NCI-H748 (cell line): ENCODE data around the gene RNF180.
A peak's percentile ranks its signal among the peaks of the same experiment; 100 is the strongest.
"Not testable (repeated sequence)": the region's sequence is repeated elsewhere in the genome, so short reads cannot be mapped to it uniquely, and the experiment has no call there.

Experiments used
- DNase-seq: peaks from one replicate; lab custom pipeline; 2025; ENCODE audit not compliant: unreplicated experiment; lab: John Stamatoyannopoulos, UW

Gene RNF180

DNA sequence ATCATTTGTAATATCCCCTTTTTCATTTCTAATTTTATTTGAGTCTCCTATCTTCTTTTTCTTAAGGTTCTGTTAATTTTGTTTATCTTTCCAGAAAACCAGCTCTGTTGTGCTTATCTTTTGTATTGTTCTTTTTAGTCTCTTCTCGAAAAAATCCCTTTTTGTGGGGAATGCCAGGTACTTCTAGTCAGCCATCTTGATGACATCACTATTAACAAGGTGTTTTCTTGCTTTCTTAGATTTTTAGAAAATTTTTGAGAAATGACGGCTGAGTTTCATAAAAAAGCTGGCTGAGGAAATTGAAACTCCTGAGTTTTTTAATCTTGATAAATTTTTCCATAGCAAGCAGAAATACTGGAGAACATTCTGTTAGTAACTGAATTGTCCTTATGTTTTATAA is 10.7 kb downstream of the RNF180 start:
- no peak for DNase-seq

DNA sequence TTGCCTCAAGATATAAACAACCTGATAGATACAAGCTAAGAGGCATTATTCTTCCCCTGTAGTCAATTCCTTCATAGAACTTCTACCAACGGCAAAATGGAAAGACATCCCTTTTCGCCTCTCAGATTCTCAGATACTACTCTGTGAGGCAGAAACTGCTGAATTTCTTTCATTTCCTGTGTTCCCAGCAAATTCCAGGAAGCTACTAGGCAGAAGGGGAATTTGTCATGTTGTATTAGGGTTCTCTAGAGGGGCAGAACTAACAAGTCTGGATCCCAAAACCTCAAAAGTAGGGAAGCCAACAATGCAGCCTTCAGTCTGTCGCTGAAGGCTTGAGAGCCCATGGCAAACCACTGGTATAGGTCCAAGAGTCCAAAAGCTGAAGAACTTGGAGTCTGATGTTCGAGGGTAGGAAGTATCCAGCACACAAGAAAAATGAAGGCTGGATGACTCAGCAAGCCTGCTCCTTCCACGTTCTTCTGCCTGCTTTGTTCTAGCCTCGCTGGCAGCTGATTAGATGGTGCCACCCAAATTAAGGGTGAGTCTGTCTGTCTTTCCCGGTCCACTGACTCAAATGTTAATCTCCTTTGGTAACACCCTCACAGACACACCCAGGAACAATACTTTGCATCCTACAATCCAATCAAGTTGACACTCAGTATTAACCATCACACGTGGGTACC is 15.2 kb downstream of the RNF180 start:
- no peak for DNase-seq

DNA sequence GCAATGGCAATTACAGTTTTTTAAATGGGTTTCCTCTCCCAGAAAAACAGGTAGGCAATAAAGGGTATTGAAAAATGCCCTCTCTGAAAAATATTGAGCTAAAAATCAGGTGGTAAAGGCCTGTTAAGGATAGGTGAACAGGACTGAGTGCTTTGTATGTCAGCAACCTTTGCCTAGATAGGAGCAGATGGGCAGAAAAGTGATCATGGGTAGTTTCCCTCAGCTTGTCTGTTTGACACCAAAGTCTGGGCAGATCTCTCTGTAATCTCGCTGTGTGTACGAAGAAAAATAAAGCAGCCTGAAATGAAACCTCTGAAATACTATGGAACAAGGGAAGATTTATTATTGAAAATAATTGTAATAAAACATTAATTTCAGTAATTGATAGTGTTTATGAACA is 15.8 kb downstream of the RNF180 start:
- no peak for DNase-seq

DNA sequence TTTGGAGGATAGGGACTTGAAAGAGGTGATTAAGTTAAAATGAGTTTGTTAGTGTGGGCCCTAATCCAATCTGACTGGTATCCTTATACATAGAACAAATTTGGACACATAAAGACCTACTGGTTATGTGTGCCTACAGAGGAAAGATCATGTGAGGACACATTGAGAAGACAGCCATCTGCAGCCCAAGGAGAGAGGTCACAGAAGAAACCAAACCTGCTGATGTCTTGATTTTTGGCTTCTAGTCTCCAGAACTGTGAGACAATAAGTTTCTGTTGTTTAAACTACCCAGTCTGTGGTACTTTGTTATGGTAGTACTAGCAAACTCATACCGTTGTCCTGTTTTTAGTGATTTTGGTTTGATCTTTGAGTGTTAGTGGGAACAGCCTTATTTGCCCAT is 18.3 kb downstream of the RNF180 start:
- DNase-seq = no peak

DNA sequence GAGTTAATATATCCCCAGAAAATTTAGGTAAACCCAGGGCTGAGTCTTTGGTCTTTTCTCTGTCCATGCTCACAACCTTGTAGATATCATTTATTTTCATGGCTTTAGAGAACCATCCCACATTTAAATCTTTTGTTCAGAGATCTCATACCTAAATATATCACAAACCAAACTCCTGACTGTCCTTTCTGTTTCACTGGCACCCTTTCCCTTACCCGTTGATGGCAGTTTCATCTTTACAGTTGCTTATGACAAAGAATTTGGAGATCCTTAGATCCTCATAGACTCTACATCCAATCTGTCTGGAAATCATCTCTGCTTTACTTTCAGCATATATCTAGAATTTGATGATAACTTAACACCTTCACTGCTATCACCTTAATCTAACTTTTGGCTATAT is 19.2 kb downstream of the RNF180 start:
- DNase-seq = no peak

DNA sequence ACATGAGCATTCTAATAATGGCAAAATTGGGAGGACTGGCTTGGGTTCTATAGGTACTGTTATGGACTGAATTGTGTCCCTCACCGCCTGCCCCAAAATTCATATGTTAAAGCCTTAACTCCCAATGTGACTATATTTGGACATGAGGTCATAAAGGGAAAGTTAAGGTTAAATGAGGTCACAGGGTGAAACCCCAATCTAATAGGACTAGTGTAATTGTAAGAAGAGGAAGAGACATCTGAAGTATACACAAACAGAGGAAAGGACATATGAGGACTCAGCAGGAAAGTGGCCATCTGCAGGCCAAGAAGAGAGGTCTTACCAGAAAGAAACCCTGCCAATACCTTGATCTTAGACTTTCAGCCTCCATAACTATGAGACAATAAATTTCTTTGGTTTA is 23.1 kb downstream of the RNF180 start:
- DNase-seq = no peak

DNA sequence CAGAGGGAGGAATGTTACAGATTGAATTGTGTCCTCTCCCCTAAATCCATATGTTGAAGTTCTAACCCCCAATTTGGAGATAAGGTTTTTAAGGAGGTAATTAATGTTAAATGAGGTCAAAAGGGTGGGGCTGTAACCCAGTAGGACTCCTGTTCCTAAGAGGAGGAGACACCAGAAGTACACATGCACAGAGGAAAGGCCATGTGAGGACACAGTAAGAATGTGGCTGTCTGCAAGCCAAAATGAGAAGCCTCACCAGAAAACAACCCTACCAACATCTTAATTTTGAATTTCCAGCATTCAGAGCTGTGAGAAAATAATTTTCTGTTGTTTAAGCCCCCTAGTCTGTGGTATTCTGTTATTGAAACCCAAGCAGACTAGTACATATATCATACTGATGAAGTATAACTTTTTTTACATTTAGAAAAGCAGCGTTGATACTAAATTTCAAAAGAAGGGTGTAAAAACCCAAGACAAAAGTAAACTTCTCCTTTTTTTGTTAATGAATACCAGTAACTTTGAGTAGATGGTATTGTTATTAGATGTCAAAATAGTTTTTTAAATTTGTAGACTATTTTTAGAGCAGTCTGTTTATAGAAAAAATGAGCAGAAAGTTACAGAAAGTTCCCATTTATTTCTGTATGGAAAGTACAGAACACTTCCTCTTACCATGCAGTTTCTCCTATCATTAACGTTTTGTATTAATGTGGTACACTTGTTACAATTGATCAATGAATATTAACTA is 25.1 kb downstream of the RNF180 start:
- no peak for DNase-seq

DNA sequence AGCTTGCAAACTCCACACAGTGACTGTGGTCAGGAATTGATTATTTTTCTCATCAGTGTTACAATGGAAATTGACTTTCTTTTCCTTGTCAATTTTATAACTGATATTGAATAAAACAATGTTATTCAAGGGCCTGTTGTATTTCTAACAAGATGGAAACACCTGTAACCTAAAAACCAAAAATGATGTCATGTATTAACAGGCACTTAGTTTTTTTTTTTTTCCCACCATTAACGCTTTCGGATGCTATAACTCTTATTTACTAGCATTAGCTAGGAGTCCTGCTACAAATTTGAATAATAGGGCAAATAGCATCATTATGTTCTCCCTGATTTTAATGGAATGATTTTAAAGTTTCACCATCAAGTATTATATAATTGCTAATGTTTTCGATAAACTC is 30.3 kb downstream of the RNF180 start:
- no peak for DNase-seq

DNA sequence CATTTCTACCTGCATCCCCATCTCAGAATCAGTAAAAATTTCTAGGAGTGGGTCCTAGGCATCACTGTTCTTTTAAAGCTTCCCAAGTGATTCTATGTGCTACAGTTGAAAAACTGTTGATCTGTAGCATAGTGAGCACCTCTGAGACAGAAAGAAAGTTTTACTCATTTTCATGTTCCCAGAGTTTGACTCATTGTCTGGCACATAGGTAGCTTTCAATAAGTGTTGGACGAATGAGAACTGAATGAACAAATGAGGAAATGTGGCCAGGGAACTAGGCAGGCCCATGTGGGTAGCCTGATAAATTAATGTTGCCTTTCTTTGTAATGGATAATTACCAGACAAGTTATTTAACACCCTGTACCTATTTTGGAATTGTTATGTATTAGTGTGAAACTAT is 33.8 kb downstream of the RNF180 start:
- DNase-seq = no peak

DNA sequence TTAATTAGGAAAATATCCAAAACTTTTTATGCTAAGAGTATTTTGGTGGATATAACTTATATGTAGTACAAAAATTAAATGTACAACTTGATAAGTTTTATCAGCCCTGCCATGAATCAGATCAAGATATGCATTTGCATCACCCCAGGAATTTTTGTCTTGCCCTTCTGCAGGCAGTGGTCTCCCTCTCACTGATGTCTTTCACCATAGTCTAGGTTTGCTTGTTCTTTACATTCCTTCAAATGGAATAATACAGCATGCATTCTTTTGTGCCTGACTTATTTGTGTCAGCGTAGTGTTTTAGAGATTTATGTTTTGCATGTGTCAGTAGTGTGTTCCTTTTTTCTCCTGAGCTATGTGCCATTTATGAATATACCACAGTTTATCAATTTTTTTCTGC is 36.4 kb downstream of the RNF180 start:
- no peak for DNase-seq

DNA sequence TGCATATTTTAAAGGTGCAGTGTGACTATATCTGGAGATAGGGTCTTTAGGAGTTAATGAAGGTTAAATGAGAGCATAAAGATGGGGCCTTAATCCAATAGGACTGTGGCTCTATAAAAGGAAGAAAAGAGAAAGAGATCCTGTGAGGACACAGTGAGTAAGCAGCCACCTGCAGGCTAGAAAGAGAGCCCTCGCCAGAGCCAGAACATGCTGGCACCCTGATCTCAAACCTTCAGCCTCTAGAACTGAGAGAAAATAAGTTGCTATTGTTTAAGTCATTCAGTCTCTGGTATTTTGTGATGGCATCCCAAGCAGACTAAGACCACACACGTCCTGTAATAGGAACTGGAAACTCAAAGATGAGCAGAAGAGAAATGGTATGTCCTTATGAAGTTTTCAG is 41.0 kb downstream of the RNF180 start:
- no peak for DNase-seq

DNA sequence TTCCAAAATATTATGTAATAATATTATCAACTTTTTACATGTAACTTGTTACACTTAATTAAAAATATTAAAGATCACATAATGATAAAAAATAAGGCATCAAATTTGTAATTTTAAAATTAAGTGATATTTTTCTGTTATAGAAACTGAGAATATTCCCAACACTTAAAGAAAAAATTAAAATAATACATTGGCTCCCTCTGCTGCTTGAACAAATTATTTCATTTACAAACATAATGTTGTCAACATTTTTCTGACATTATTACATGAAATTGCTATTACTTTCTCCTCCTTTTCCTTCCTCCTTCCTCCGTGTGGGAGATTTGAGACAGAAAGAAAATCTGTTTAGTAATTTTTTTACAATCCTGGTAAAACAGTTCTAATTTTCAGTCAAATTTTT is 42.3 kb downstream of the RNF180 start:
- peak; percentile 4 for DNase-seq

DNA sequence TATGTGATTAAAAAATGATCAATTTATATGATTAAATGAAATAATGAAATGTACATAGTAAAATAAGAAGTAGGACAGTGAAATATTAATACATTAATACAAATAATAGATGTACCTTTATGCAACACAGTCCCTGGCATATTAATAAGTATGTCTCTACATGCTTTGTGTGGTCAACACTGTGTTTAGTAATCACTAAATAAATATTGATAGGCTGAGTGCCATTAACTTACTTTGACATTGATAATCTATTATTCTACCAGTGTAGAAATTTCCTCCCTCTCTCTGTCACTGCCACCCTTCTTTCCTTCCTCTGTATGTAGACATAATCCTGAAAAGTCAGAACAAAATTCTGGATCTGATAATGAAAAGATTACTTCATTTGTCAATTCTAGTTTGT is 43.7 kb downstream of the RNF180 start:
- no peak for DNase-seq

DNA sequence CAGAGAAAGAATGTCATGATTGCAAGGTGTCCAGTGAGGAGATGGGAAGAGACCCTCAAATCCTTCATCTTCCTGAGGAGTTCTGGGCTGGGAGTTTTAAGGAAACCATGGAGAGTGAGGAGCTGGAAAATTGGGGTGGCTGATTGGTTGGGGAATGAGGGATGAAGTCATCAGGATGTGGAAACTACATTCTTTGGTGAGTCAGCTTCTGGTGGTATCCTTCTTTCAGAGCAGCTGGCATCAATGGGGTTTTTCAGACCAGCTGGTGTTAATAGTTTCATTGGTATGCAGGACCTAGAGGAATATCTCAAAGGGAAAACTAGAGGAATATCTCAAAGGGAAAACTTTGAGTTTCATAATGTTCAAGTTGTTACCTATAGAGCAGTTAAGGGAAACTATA is 45.2 kb downstream of the RNF180 start:
- no peak for DNase-seq

DNA sequence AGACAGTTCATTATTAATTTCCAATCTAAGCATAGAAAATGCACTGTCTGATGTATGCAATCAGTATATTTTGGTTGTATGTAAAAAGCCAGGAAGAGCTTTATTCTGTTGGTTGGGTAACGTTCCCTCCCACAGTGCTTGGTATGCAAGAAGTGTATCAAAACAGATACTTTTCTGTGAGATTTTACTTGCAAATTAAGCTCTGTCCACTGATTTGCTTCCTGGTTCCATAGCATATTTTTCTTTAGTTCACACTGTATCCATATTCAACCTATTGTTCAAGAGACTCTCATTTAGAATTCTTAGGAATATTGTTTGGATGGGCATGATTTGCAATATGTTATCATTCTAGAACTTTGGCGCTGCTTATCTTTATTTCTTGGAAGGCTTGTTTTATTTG is 47.4 kb downstream of the RNF180 start:
- DNase-seq = no peak

DNA sequence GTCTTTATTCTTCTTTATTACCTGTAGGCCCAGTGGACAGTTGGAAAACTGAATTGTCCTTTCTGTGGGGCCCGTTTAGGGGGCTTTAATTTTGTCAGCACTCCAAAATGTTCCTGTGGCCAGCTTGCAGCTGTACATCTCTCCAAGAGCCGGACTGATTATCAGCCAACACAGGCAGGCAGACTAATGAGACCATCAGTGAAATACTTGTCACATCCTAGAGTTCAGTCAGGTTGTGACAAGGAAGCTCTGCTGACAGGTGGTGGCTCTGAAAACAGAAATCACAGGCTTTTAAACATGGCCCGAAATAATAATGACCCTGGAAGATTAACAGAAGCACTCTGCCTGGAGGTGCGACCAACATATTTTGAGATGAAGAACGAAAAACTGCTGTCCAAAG is 47.9 kb downstream of the RNF180 start:
- no peak for DNase-seq

DNA sequence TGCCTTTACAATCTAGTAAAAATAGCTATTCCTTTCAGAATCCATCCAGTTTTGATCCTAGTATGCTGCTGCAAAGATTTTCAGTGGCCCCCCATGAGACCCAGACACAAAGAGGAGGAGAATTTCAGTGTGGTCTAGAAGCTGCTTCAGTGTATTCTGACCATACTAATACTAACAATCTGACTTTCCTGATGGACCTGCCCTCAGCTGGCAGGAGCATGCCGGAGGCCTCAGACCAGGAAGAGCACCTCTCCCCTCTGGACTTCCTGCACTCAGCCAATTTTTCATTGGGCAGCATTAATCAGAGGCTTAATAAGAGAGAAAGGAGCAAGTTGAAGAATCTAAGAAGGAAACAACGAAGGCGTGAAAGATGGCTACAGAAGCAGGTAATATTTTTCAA is 48.5 kb downstream of the RNF180 start:
- no peak for DNase-seq

DNA sequence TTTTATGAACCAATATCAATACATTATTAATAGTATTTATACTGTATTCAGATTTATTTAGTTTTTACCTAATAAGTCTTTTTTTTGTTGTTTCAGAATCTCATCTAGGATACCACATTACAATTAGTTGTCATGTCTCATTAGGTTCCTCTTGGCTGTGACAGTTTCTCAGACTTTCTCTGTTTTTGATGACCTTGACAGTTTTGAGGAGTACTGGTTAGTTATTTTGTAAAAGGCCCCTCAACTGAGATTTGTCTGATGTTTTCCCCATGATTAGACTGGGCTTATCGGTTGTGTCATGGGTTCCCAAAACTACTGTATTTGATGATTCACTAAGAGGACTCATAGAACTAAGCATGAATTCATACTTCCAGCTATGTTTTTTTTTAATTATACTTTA is 56.3 kb downstream of the RNF180 start:
- DNase-seq = no peak

DNA sequence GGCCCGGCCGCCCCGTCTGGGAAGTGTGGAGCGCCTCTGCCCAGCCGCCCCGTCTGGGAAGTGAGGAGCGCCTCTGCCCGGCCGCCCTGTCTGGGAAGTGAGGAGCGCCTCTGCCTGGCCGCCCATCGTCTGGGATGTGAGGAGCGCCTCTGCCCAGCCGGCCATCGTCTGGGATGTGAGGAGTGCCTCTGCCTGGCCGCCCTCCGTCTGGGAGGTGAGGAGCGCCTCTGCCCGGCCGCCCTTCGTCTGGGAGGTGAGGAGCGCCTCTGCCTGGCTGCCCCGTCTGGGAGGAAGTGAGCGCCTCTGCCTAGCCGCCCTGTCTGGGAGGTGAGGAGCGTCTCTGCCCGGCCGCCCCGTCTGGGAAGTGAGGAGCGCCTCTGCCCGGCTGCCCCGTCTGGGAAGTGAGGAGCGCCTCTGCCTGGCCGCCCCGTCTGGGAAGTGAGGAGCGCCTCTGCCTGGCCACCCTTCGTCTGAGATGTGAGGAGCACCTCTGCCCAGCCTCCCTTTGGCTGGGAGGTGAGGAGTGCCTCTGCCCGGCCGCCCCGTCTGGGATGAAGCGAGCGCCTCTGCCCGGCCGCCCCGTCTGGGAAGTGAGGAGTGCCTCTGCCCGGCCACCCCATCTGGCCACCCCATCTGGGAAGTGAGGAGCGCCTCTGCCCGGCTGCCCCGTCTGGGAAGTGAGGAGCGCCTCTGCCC is 59.8 kb downstream of the RNF180 start:
- DNase-seq = not testable (repeated sequence)

DNA sequence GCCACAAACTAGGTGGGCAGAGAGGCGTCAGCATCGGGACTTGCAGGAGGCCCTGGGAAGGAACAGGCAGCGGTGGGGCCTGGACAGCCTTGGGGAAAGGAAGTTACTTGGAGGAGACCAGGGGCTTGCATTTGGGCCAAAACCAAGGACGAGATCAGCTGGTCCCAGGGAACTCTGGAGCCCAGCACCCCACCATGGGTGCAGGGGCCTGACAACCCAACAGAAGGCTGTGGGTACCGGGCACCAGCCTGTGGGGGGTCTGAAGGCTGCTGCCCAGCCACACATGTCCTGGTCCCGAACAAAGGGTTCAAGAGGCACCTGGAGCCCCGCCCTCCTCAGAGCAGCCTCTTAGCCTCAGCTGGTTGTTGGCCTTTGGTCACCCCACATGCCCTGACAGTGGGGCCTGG is 61.5 kb downstream of the RNF180 start:
- not testable (repeated sequence) for DNase-seq

DNA sequence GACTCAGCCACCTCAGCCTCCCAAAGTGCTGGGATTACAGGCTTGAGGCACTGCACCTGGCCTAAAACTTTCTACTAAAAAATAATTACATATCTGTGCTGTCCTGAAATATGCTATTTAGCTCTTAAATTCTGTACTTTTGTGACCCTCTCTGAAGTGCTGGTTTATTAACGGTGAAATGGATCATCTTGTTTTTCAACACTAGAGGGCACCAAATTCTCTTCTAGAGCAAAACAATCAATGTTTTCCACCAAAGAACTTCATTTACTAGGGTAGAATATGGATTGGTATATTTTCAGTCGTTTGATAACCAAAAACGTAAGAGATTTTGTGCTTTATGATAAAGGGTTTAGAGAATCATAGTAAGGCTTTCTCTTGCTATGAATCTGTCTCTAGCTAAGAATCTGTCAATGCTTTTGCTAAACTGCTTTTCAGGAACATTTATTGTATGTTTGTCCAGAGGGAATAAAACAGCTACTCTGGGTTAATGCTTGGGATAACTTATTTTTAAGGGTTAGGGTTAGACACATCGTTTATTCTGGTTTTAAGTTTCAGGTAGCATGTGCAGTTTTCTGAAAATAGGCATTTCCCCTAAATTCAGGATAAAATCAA is 63.6 kb downstream of the RNF180 start:
- DNase-seq = peak; percentile 32

DNA sequence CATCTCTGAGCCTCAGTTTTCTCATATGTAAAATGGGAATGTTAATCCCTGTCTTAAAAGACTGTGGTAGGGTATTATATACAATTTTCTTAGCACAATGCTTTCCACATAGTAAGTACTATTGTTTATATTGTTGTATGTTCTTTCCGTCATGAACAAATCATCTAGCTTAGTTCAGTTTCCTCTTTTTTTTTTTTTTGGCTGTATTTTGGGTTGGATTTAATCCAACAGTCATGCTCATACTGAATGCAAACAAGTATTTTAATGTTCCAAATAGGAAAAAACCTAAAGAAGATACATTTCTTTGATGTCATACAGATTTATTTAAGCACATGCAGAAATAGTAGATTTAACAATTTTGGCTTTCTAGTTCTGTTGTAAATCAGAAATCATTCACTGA is 95.1 kb downstream of the RNF180 start:
- DNase-seq = no peak
